Measurements from ENCODE around the gene TMEM26.

The TMEM26 gene

GRCh38 chr10:61458031-61458430 lies 4.8 kb upstream of the TMEM26 start:
- DNase-seq, result no peak

- no peak for DNase-seq
Measured at GRCh38 chr10:61456095-61456789, 3.1 kb upstream of the TMEM26 start.

DNA sequence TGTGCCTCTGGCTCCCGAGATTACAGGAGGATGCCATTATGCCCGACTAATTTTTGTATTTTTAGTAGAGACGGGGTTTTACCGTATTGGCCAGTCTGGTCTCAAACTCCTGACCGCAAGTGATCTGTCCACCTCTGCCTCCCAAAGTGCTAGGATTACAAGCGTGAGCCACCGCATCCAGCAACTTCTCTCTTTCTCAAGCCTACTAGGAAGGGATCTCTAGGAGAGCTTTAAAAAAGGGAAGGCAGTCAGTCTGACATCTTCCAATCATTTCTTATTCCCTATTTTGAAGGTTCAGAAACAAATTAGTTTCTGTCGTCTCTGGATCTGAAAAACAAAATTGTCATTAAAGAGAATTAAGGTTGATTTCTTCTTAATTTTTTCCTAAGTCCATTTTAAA lies 2.5 kb upstream of the TMEM26 start:
- DNase-seq, result no peak

DNA sequence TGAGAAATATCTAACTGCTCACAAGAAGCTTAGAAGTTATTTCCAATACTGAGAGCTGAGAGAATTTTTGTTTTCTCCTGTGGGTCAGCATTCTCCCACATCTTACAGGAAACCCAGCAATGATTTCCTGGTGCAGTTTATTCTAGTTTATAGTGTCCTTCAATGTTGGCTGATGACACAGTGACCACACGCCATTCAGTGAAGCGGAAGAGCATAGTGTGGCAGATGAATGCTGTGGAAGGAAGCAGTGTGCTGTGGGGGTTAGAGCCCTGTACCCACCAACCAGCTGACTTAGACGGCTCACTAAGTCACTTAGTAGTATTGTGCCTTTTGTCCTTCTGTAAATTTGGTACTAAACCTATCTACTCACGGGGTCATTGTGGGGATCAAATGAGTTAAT lies 1.4 kb upstream of the TMEM26 start:
- DNase-seq, result no peak

GRCh38 chr10:61452151-61452651 lies 980 bp downstream of the TMEM26 start:
- DNase-seq, result no peak

DNA sequence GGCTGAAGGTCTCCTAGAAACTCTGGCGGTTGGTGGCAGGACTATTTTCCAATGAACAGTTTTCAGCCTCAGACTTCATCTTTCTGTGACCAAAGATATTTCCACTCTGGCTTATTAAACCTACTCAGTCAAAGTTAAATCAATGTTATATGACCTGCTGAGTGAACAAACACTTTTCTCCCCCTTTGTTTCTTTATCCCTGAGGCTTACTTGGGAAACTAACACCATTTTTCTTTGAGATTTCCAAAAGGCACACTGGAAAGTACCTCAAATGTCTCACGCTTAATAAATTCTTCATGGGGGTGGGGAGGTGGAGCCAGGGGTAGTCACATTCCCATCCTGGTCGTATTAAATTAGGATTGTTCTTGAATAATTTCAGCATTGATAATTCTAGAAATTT lies 1.8 kb downstream of the TMEM26 start:
- no peak for DNase-seq

DNA sequence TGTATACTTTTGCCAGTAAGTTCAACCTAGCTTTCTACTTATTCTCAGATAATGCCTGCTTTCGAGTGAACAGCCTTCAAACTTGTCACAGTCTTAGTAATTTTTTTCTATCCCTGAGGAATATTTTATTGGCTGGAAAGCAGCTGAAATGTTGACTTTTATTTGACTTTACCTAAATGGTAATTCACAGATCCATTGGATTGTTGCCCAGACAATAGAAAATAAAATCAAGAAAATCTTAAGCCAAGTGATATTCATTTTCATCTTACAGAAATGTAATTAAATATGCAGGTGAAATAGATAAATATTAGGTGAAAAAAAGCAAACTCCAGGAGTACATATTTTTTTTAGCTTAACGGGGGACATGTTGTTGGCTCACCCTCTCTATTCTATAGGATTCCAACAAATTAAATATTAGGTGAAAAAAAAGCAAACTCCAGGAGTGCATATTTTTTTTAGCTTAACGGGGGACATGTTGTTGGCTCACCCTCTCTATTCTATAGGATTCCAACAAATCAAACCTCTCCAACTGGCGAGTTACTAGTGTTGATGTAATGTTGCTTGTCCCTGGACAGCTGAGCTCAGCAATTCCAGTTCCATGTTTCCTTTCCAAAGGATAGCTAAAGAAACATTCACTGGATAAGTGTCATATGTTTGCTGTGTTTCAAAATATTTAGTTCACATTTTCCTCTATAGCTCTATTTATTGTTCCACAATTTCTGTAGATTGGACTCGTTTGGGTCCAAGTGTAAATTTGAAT lies 4.2 kb downstream of the TMEM26 start:
- DNase-seq, result no peak

- no peak for DNase-seq
Measured at GRCh38 chr10:61448091-61448490, 5.1 kb downstream of the TMEM26 start.

GRCh38 chr10:61439058-61439609 lies 14.0 kb downstream of the TMEM26 start:
- DNase-seq, result no peak

GRCh38 chr10:61438141-61438988 lies 14.8 kb downstream of the TMEM26 start:
- no peak for DNase-seq

- no peak for DNase-seq
Measured at GRCh38 chr10:61423178-61423577, 30.0 kb downstream of the TMEM26 start.

DNA sequence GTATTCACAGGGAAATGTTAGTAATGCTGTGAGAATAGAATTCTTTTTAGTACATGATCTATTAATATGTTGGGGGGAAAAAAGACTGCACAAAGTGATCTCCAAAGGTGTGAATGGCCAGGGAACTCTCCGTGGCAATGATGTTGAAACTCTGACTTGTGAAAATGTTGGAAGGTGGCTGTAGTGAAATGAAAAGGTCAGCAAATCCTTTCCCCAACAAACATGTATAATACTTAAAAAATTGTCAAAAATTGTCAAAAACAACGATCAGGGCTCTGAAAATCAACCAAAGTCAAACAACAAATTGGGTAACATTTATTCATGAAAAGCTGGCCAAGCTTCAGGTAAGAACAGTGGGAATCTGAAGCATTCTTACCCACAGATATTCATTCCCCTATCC lies 35.5 kb downstream of the TMEM26 start:
- DNase-seq, result no peak

GRCh38 chr10:61415824-61416223 lies 37.4 kb downstream of the TMEM26 start:
- DNase-seq, result no peak

DNA sequence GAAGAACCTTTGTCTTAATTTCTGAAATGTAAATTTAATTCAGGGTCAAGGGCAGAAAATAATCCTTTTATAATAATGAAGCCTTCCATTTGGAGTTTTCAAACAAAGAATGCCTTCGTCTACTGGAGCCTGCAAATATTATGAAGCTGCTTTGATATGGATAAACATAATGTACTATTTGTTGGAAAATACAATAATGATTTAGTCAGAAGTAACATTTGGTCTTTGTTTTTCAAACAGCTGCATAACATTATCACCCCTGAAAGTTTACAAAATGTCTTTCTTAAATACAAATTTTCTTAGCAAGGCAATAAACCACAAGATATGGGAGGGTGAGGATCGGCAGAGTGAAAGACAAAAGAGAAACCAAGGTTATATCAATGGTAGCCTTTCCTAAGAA lies 41.5 kb downstream of the TMEM26 start:
- no peak for DNase-seq

GRCh38 chr10:61410353-61411070 lies 42.7 kb downstream of the TMEM26 start:
- DNase-seq, result no peak

DNA sequence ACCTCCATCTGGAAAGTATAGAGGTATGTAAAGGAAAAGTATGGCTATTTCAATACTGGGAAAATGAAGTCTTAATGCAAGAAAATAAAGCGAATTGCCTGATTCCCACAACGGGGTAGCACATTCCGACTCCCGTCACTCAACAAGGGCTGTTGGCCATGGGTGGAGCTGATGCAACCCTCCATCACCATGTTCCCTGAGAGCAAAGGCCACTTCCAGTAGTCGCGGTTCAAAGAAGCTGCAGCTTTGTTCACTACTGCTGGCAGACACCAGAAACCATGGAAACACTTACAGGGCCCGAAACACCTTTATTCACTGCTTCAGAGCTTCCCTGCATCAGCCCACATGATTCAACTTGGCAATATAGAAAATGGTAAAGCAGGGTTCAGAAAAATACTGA lies 44.0 kb downstream of the TMEM26 start:
- no peak for DNase-seq

DNA sequence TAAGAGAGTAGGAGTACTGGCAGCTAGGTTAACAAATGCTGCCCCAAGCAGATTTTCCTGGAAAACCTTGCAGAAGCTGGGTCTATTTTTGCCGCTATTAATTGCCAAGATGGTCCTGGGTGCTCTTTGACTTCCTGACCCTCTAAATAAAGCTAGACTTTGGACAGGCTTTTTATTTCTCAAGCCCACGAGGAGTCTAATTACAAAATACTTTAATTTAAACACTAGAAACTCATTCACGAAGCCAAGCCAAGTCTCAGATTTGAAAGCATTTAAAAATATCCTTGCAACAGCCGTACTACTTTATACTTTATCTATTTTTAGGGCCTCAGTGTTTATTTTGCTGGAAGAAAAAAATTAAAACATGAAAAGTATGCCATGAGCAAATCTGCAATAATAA lies 45.1 kb downstream of the TMEM26 start:
- no peak for DNase-seq

- no peak for DNase-seq
Measured at GRCh38 chr10:61406736-61407135, 46.4 kb downstream of the TMEM26 start.

DNA sequence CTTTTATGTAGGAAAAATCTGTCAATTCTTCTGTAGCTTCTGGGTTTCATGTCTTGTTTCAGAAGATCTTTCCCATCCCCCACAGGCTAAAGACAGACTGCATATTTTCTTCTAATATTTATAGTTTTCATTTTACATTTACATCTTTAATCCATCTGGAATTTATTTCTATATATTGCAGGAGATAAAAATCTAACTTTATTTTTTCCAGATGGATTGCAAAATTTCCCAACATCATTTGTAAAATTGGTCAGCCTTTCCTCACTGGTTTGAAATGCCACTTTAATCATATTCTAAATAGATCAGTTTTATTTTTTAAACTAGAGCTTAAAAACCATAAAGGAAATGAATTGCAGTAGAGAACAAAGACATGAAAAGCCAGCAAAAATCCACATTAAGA lies 46.9 kb downstream of the TMEM26 start:
- DNase-seq, result no peak

DNA sequence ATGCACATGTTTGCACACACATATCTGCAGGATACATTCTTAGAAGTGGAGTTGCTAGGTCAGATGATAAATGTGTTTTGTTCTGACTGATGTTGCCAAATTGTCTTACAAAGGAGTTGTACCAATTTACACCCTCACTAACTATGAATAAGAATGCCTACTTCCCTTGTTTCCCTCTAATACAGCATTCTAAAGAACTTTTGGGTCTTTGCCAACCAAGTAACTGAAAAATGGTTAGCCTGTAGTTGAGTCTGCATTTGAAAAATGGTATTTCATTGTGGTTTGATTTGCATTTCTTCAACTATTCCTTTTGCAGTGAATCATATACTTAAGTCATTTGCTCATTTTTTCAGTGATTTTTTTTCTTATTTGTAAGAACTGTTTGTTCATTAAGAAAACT lies 48.4 kb downstream of the TMEM26 start:
- no peak for DNase-seq

DNA sequence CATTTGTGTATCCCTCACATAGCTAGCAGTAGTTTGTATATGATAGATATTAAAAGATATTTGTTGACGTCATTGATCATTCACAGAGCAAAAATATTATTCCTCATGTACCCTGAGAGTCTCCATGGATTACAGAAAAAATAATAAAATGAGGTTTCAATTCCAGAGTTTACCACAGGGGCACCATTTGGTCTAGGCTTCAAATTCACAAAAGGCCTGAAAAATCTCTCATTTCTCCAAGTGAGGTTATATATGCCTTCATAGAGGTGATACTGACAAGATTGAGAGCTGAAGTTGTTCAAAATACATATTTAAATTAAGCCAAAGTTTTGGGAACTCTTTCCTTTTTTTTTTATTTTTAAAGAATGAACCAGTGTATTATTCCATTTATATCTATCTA lies 52.7 kb downstream of the TMEM26 start:
- no peak for DNase-seq

DNA sequence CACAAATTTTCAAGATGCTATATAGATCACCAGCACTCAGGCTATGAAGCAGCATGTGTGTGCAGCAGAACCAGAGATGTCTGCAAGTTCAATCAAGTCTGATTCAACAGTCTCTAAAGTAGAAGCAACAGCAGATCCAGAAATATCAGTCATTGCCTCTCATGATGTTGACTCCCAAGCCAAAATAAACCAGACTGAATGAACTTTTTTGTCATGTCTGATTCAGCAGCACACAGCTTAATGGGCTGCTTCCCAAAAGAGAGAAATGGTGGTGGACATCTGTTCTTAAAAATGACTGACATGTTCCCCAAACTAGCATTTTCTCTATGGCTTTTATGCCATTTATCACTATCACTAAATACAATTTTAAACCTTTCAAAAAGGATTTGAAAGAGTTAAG lies 53.8 kb downstream of the TMEM26 start:
- DNase-seq, result no peak
